Measurements from ENCODE around the gene MICU1. TPM values are rescaled to one million over a fixed set of nuclear protein-coding genes. Genes with fewer than 3 reads are reported as not detected.

MICU1 gene
- total RNA-seq, 4 donors from 2014 or later, result 25.1 to 41.1 (median 34.9) TPM

- WGBS, 2 donors (ENCODE audit: low coverage in 1 of 2), result 84% methylated on average over 19 of the region's 19 CpGs; no CpG with 5 or more reads in 1 of the 2 donors
- in situ Hi-C loops (cut with MboI; ENCODE audit: low pct_ligation_motif_present in 1 of 4, low pct_unique_long_range_greater_than_20kb in 1 of 4, low sequenced_read_pairs in 3 of 4) (loop anchor here (10.0 to 25.0 kb wide), 7 partner anchors 89 to 446 kb away; partner anchors contain the start of genes ANAPC16 (in 1 of the 4) and ASCC1 (in 1 of the 4)), intact Hi-C loops (cut with DNase I; ENCODE audit: low total_unique reads) (no loop called here)
- TF ChIP-seq CTCF (IDR thresholded peaks at IDR 0.05), result no peak
- TF ChIP-seq POLR2A (IDR thresholded peaks at IDR 0.05), result no peak
- no peak for TF ChIP-seq POLR2AphosphoS5 (IDR thresholded peaks at IDR 0.05)
- TF ChIP-seq EP300 (IDR thresholded peaks at IDR 0.05; ENCODE audit: low read depth), result no peak
- Histone ChIP-seq H3K36me3 (peaks cover 0 to 12% (median 3%) of the 10 kb centered on the region in 4 donors), H3K27ac (peak overlapping the region; percentile 80 to 86 (median 82)), H3K4me3 (no peak overlapping the region), H3K9me3 (no peaks in the 10 kb centered on the region), H3K27me3 (no peaks in the 10 kb centered on the region), H3K4me1 (peaks cover 41 to 76% (median 52%) of the 10 kb centered on the region in 4 donors)
- DNase-seq, result no peak
These were observed 292.5 kb downstream of the MICU1 start for GRCh38 chr10:72333112-72334015.

- DNase-seq, result no peak
- H3K4me1 ChIP-seq, result peaks cover 47 to 84% (median 59%) of the 10 kb centered on the region in 4 donors
- intact Hi-C loops (cut with DNase I; ENCODE audit: low total_unique reads) (no loop called here), in situ Hi-C loops (cut with MboI; ENCODE audit: low pct_ligation_motif_present in 1 of 4, low pct_unique_long_range_greater_than_20kb in 1 of 4, low sequenced_read_pairs in 3 of 4) (loop anchor here (10.0 to 25.0 kb wide), 7 partner anchors 88 to 445 kb away; partner anchors contain the start of genes ANAPC16 (in 1 of the 4) and ASCC1 (in 1 of the 4))
- WGBS, 2 donors (ENCODE audit: low coverage in 1 of 2), result 54 to 60% methylated on average over 6 to 12 of the region's 12 CpGs
- no peaks in the 10 kb centered on the region for H3K27me3 ChIP-seq
- peaks cover 0 to 5% (median 0%) of the 10 kb centered on the region in 4 donors for H3K36me3 ChIP-seq
- TF ChIP-seq EP300 (IDR thresholded peaks at IDR 0.05; ENCODE audit: low read depth), result no peak
- TF ChIP-seq CTCF (IDR thresholded peaks at IDR 0.05), result no peak
- TF ChIP-seq POLR2A (IDR thresholded peaks at IDR 0.05), result no peak
- no peak for TF ChIP-seq POLR2AphosphoS5 (IDR thresholded peaks at IDR 0.05)
- no peak overlapping the region for H3K4me3 ChIP-seq
- H3K27ac ChIP-seq, result peak overlapping the region; percentile 80 to 86 (median 82)
- no peaks in the 10 kb centered on the region for H3K9me3 ChIP-seq
These were observed 293.3 kb downstream of the MICU1 start for GRCh38 chr10:72332423-72333111.

GRCh38 chr10:72331575-72332422 is 294.1 kb downstream of the MICU1 start:
- intact Hi-C loops (cut with DNase I; ENCODE audit: low total_unique reads) (no loop called here), in situ Hi-C loops (cut with MboI; ENCODE audit: low pct_ligation_motif_present in 1 of 4, low pct_unique_long_range_greater_than_20kb in 1 of 4, low sequenced_read_pairs in 3 of 4) (loop anchor here (10.0 to 25.0 kb wide), 7 partner anchors 87 to 444 kb away; partner anchors contain the start of genes ANAPC16 (in 1 of the 4) and ASCC1 (in 1 of the 4))
- H3K4me1 ChIP-seq, result peaks cover 46 to 81% (median 58%) of the 10 kb centered on the region in 4 donors
- H3K36me3 ChIP-seq, result peaks cover 0 to 5% (median 0%) of the 10 kb centered on the region in 4 donors
- no peaks in the 10 kb centered on the region for H3K9me3 ChIP-seq
- TF ChIP-seq CTCF (IDR thresholded peaks at IDR 0.05), result peak; percentile 27 to 87 (median 42)
- TF ChIP-seq POLR2A (IDR thresholded peaks at IDR 0.05), result peak; percentile 50
- peak; percentile 25 to 58 (median 34) for TF ChIP-seq POLR2AphosphoS5 (IDR thresholded peaks at IDR 0.05)
- no peak for TF ChIP-seq EP300 (IDR thresholded peaks at IDR 0.05; ENCODE audit: low read depth)
- peak; percentile 86 for DNase-seq
- no peak overlapping the region for H3K4me3 ChIP-seq
- H3K27ac ChIP-seq, result peak overlapping the region; percentile 80 to 86 (median 82)
- WGBS, 2 donors (ENCODE audit: low coverage in 1 of 2), result 14 to 35% methylated on average over 3 to 17 of the region's 27 CpGs
- H3K27me3 ChIP-seq, result no peaks in the 10 kb centered on the region

All from transverse colon (tissue), 4 donors.